Fibroblast of peridontal ligament (primary cell): Measurements from ENCODE around the gene ANAPC4.
A peak's percentile ranks its signal among the peaks of the same experiment; 100 is the strongest.

Source experiments
- DNase-seq: peaks from one replicate; pipeline ENCODE4 v3.0.0-alpha.2; 2010; ENCODE audit errors: extremely low read depth

The ANAPC4 gene

DNA sequence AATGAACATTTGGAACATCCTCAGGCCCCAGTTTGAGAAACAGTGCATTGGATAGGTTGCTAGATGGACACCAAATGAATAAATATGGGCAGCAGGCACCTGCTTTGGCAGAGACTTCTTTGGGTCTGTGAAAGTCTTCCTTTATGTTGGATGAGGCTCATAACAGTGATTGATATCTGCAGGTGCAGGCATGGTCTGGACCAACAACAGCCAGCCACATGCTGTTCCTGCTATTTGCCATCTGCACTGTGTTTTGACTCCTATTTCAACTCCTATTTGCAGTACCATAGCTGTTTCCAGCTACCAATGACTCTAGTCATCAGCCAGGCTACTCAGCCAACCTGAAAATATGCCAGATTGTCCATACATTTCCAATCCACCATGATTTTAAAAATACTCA, 60.9 kb downstream of the ANAPC4 start:
- no peak for DNase-seq

DNA sequence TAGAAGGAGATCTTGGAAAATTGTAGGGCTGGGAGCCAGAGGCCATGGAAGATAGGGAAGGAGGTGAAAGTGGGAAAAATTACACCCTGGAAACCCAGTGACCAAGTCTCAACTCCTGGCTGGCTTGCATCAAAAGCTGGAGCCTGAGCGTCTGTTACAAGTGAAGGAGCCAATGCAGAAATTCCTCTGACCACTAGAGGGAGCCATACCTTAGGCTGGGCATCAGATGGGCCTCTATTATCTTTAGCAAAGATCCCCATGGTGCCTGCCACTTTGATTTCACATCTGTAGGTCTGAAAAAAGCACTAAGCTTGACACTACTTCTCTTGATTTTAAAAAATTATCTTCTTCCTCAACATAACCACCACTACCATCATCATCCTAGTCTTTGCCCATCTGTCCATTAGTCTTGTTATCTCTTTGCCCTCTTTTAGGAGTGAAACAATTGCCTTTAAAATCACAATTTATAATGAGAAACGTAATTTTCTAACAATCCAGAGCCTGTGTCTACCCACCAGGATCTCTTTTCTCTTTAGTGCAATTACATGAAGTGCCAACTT, 62.9 kb downstream of the ANAPC4 start:
- DNase-seq = peak; percentile 78

DNA sequence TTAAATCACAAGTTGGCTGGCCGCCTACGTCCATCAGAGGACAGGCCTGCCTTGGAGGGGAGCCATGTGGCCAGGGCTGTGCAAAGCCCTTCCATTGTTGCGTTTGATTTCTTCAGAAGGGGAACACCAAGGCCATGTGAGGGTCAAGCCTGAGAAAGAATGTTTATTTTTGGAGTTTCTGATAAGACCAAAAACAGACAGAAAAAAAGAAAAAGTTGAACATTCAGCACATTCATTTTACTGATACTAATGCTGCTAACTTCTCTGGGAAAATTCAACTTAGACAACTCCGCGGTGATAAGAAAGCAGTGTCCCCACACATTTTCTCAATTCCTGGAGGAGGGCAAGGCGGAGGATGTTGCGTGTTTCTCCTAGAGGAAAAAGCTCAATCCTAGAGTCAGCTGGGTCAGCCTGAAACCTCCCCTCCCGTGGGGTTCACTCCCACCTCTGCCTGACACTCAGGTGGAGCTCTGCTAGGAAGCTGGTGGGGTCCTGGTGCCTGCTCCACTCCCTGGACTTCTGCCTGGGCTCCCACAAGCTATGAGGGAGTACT, 63.5 kb downstream of the ANAPC4 start:
- no peak for DNase-seq

DNA sequence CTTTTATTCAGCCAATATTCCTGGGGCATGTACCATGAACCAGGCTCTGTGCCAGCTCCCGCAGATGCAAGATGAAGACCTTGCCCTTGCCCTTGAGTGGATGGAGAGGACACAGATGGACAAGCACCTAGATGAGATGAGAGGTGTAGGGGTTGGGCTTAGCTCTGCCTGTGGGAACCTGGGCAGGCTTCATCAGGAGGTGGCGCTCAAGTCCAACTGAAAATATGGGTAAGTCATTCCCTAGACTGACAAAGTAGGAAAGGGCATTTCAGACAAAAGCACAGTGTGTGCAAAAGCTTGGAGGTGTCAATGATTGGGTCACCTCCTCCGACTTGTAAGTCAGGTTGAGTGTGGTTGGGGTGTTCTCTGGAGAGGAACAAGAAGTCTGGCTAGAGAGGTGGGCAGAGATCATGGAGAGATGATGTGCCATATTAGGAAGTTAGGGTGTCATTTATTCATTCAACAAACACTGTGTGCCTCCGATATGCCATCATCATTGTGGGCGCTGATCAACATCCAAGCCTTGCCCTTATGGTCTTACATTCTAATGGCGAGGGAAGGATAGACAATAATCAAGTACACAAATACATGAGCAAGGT, 64.6 kb downstream of the ANAPC4 start:
- DNase-seq = peak; percentile 57

DNA sequence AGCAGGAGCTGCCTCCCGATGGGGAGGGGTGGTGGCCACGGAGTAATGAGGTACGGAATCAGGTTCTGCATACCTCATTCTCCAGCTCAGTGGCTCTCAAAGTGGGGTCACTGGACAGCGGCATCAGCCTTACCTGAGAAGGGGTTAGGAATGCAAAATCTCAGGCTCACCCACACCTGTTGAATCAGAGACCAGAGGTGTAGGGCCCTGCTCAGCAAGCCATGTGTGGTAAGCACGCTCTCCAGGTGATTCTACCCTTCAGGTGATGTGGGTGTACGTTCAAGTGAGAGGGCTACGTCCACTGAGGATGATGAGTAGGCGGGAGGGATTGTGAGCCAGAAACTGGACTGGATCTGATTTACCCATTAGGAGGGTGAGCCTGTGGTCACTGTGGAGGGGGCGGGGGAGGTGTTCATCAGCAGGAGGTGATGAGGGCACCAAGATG, 65.8 kb downstream of the ANAPC4 start:
- no peak for DNase-seq

DNA sequence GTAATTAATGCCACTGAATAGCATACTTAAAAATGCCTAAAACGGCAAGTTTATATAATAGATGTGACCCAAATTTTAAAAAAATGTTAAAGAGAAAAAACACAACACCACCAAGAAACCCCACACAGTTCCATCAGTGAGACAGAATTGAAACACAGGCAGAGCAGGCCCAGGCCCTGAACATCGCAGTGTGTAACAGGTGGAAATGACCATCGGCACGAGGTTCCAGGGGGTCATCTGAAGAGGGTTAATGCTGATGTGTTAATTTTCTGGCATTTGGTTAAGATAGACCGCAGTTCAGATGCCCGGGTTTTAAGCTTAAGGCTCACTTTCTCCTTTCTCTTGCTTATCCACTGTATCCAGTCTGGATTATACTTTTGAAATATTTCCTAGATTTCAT, 66.8 kb downstream of the ANAPC4 start:
- no peak for DNase-seq

DNA sequence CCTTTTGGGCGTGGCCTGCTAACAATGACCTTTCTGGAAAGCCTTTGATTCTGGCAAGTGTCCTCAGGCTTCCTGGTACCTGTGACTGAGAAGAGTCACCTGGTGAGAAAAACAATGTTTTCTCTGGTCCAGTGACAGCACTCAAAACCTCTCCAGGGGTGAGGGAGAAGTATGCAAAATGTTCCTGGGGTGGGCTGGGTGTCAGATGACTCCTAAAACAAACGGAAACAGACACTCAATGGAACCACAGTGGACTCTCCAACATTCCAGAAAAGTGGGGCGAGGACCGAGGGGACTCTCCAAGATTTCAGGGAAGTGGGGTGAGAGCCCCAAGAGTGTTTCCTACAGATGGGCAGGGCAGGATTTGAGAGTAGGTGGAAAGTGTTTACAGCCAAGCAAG, 69.5 kb downstream of the ANAPC4 start:
- no peak for DNase-seq

DNA sequence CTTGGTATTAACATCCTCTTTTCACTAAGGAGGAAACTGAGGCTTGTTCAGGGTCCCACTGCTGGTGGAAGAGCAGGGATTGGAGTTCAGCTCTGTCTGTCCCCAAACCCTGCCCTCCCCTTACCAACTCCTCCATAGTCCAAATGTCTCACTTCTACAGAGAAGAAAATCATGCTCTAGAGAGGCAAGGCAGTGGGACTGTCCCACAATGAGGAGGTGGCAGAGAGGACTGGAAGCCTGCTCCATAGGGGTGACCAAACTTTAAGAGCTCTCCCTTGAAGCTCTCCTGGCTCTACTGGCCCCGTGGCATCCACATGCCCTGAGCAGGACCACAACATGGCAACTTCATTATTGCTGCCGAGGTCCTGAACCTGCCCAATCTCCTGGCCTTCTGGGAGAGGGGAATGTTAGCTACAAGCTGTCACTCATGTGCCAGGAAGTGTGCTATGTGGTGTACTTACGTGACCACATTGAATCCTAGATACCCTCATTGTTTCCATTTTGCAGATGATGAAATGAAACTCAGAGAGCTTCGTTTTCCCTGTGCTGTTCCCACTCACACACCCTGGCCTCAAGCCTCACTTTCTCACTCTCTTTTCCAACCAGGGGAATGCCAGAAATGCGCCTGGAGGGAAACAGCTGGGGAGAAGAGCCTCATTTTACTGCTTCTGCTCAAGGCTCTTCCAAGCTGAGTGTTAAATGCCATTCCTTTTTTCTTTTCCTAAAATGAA, 71.5 kb downstream of the ANAPC4 start:
- peak; percentile 13 for DNase-seq

DNA sequence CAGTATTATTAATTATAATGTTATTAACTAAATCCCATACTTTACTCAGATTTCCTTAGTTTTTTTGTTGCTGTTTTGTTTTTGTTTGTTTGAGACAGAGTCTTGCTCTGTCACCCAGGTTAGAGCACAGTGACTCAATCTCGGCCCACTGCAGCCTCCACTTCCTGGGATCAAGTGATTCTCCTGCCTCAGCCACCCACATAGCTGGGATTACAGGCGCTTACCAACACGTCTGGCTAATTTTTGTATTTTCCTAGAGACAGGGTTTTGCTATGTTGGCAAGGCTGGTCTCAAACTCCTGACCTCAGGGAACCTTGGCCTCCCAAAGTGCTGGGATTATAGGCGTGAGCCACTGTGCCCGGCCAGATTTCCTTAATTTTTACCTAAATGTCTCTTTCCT, 72.2 kb downstream of the ANAPC4 start:
- no peak for DNase-seq

DNA sequence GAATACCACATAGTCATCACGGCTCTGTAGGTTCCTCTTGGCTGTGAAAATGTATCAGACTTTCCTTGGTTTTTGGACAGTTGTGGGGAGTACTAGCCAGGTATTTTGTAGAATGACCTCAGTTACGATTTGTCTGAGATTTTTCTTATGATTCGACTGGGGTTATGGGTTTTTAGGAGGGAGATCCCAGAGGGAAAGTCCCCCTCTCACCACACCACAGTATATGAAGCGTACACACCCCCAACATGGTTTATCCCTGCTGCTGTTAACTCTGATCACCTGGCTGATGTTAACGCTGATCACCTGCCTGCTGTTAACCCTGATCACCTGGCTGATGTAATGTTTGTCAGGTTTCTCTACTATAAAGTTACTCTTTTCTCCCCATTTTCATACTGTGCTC, 72.6 kb downstream of the ANAPC4 start:
- no peak for DNase-seq

DNA sequence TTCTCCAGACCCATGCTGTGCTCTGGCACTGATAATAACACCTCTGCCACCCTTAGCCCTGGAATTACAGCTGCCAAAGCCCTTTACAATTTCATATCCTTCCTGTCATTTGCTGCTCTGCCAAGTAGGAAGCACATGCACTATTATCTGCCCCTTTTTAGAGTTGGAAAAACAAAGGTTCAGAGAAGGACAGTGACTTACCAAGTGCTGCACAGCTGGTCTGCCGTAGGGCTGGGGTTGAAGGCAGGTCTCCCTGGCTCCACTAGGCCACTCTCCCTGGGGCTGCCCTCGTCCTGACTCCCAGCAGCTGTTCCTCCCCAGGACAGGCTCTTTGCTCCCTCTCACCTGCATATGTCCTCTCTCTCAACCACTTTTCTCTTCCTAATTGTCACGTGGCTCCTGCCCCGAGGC, 73.4 kb downstream of the ANAPC4 start:
- DNase-seq = no peak

DNA sequence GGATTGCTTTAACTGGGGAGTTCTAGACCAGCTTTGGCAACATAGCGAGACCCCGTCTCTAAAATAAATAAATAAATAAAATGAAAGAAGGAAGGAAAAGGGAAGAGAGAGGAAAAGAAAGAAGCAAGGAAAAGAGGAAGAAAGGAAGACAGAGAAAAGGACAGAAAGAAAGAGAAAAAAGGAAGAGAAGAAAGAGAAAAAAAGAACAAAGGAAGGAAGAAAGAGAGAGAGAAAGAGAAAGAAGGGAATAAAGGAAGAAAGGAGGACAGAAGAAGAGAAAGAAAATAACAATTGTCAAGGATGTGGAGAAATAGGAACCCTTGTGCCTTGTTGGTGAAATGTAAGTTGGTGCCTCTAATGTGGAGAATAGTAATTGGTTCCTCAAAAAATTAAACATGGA, 74.6 kb downstream of the ANAPC4 start:
- DNase-seq = no peak

DNA sequence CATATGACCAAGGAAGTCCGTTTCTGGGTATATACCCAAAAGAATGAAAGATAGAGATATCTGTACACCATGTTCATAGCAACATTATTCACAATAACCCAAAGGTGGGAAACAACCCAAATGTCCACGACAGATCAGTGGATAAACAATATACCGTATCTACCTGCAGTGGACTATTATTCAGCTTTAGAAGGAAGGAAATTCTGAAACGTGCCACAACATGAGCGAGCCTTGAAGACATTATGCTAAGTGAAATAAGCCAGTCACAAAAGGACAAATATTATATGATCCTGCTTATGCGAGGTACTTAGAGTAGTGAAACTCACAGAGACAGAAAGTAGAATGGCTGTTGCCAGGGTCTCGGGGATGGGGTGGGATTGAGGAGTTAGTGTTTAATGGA, 75.0 kb downstream of the ANAPC4 start:
- no peak for DNase-seq

DNA sequence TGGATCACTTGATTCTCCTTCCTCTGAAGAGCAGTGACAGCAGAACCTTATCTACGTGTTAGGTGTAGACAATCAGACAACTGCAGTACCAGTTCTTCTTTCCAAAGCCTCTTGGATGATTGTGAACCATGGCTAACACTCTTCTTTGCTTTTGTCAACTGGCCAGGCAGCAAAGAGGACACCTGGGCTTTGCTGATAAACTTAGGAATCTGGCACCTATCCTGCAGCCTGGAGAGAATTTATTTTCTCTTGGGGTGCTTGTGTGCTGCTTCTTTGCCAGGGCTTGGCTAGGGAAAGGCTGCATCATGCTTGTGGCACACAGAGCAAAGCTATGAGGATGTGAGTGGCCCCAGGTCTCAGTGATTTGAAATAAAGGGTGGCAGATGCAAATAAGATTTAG, 77.4 kb downstream of the ANAPC4 start:
- DNase-seq = no peak

DNA sequence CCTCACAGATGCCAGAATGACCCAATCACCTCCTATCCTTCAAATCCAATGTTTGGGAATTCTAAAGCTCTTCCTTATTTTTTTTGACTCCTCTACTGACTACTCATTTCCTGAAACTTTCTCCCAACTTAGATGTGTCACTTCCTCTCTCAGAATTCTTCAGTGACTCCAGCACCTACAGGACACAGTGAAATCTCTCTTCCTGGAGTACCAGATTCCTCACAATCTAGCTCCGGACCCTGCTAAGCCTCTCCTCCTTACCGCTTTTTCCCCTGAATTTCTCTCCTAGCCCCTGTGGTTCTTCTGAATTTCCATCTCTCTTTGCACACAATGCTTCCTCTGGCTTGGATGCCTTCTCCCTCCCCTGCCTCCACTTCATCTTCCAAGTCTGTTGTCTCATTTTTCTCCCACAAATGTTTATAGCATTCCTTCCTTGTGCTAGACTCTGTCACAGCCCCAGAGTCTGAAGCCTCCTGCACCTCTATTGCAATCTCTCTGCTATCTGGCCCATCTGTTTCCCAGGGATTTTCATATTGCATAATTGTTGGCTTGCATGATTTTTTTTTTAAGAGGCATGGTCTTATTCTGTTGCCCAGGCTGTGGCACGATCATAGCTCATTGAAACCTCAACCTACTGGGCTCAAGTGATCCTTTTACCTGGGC, 80.1 kb downstream of the ANAPC4 start:
- DNase-seq = peak; percentile 41

DNA sequence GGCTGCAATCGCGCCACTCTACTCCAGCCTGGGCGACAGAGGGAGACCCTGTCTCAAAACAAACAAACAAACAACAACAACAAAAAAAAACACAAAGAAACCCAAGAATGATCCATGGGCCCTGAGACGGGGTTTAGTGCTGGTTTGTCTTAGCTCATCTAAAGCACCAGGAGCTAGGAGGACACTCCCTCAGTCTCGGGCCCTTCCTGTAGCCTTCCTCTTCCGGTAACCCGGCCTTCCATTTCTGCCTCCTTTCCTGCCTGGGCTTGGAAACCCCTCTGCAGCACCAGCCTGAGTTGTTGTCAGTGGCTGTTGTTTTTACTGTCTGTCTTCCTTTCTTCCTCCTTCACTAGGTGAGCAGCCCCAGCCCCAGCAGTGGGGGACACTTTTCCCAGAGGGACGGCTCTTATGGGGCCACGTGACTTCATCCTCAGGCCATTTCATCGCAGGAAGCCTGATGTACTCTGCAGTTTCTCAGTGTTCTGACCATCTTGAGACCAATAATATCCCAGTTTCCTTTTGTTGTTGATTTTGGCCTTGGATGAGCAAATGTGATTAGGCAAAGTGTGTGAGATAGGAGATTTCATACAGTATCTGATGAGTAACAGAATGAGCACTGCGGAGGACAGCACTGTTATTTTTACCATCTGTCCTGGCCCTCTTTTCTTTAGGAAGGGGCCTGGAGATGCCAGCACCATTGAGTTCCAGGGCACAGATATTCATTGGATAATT, 90.1 kb downstream of the ANAPC4 start:
- DNase-seq = no peak

DNA sequence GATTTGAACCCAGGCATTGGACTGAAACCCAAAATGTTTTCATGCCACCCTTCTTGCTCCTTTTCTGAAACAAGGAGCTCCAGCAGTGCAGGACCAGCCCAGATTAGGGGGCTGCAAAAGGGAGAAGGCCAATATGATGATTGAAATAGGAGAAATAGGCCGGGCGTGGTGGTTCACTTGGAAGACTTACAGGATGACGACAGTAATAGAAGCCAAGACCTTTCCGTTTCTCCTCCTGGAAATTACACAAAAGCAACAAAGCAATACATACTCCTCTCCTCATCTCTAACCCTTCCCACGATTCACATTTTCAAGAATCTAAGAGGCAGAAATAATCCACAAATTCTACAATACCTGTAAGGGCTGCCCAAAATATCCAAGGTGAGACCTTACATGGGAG, 90.8 kb downstream of the ANAPC4 start:
- DNase-seq = no peak
